GM23338 (cell line): ENCODE measurements around the gene USP15.

Experiments
- CREB1 ChIP-seq: fragments of 250-450 bp; sonication (Bioruptor Pico); IDR thresholded peaks from 2 replicates; pipeline ENCODE4 v1.5.0; 2020; ENCODE audit warnings: low read depth, mild to moderate bottlenecking, moderate library complexity
- CTCF ChIP-seq, 2 experiments: fragments of 200-600 bp in 1 of 2; sonication (generic) in 1 of 2; conservative IDR thresholded peaks; 2 replicates each; pipeline versions ENCODE4 v1.5.1 to v1.6.1; 2016 to 2017; ENCODE audit warnings: antibody characterized with exemption in 2 of 2, low read depth in 2 of 2, mild to moderate bottlenecking in 2 of 2, moderate library complexity in 1 of 2
- ETS1 ChIP-seq: IDR thresholded peaks from 2 replicates; pipeline ENCODE4 v1.6.1; 2016; ENCODE audit warnings: antibody characterized with exemption
- EZH2 ChIP-seq: fragments of 200-600 bp; sonication (generic); IDR thresholded peaks from one replicate; pipeline ENCODE4 v1.8.0; 2017; ENCODE audit warnings: antibody characterized with exemption, mild to moderate bottlenecking, low read depth; ENCODE audit not compliant: unreplicated experiment
- EZH2phosphoT487 ChIP-seq: fragments of 200-600 bp; sonication (generic); IDR thresholded peaks from one replicate; pipeline ENCODE4 v1.8.1; 2018; ENCODE audit warnings: antibody characterized with exemption; ENCODE audit not compliant: unreplicated experiment
- JUNB ChIP-seq: IDR thresholded peaks from one replicate; pipeline ENCODE4 v1.6.1; 2016; ENCODE audit warnings: antibody characterized with exemption; ENCODE audit not compliant: unreplicated experiment
- POLR2AphosphoS5 ChIP-seq: IDR thresholded peaks from 2 replicates; pipeline ENCODE4 v1.6.1; 2016; ENCODE audit warnings: antibody characterized with exemption, low read depth
- REST ChIP-seq: IDR thresholded peaks from one replicate; pipeline ENCODE4 v1.6.1; 2018; ENCODE audit warnings: antibody characterized with exemption; ENCODE audit not compliant: unreplicated experiment
- STAT1 ChIP-seq: IDR thresholded peaks from one replicate; pipeline ENCODE4 v1.6.1; 2016; ENCODE audit warnings: antibody characterized with exemption; ENCODE audit not compliant: unreplicated experiment
- ZNF114 ChIP-seq: fragments of 250-450 bp; sonication (Bioruptor Pico); IDR thresholded peaks from 2 replicates; pipeline ENCODE4 v1.5.0; 2020; ENCODE audit warnings: mild to moderate bottlenecking, moderate library complexity

GRCh38 chr12:62305778-62306177 lies 45.6 kb downstream of the USP15 start:
- TF ChIP-seq EZH2phosphoT487 (no peak), CTCF (conservative IDR thresholded peaks at IDR 0.05; ENCODE audit: low read depth in 2 of 2) (no peak), POLR2AphosphoS5 (no peak), EZH2 (no peak), REST (no peak), JUNB (no peak), CREB1 (CRISPR knock-in tag) (no peak), ETS1 (no peak), STAT1 (no peak), ZNF114 (no peak)
